NCI-H526 treated with DMSO at 0.1 percent for 48 hours (cell line): ENCODE measurements around the gene SLC25A20.

Experiments
- DNase-seq: peaks from one replicate; lab custom pipeline; 2025; lab: John Stamatoyannopoulos, UW

SLC25A20 gene

GRCh38 chr3:48897460-48898376 is 964 bp downstream of the SLC25A20 start:
- DNase-seq: no peak

DNA sequence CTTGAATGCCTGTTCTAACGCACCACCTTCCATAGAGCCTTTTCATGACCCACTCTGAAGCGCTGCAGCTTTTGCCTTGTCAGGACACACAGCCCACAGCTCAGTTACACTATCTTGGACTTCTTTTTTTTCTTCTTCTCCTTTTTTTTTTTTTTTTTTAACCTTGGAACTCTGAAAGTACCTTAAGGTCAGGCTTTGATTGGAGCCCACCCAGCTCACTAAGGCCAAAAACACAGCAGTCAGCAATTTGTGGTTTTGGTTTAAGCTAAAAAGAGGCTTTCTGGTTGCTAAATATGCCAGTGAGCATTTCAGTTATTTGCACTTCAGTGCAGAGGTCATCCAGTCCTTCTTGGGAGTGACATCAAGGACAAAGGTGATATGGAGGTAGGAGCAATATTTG is 1.7 kb downstream of the SLC25A20 start:
- no peak for DNase-seq

- no peak for DNase-seq
Observed at GRCh38 chr3:48894516-48894915, 4.2 kb downstream of the SLC25A20 start.

DNA sequence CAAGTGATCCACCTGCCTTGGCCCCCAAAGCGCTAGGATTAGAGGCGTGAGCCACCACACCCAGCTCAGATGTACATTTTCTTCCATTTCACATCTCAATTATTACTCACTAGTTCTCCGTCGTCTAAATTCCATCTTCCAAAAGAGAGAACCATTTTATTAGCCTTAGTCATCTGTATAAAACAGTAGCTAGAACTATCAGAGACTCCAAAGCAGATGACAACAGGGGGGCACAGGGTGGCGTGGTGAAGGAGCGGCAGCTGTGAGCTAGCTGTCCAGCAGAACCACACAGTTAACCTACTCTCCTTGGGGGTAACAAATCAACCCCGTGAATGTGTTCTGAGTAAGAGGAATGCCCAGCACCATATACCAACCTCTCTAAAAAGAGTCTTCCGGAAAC is 7.1 kb downstream of the SLC25A20 start:
- no peak for DNase-seq

- no peak for DNase-seq
Observed at GRCh38 chr3:48885753-48886152, 12.9 kb downstream of the SLC25A20 start.

GRCh38 chr3:48881652-48882114 is 17.0 kb downstream of the SLC25A20 start:
- DNase-seq: no peak

DNA sequence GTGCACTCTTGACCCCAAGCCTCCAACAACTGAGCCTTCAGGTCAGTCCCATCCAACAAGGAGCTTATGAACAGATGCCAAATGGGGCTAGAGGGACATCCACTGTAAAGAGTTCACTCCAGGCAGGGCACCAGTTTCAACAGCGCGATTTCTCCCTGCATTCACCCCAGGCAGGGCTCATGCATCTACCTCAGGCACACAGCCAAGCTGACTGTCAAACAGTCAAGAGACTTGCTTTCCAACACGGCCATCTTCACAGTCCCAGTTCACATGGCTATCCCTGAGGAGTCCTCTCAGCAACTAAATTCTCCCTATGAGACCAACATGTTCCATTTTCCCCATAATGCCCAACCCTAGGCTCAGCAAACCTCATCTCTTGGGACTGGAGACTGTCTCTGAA is 17.7 kb downstream of the SLC25A20 start:
- no peak for DNase-seq

GRCh38 chr3:48879994-48880377 is 18.7 kb downstream of the SLC25A20 start:
- DNase-seq: no peak

GRCh38 chr3:48879307-48879993 is 19.2 kb downstream of the SLC25A20 start:
- DNase-seq: no peak

- DNase-seq: no peak
Observed at GRCh38 chr3:48877671-48878070, 21.0 kb downstream of the SLC25A20 start.

- no peak for DNase-seq
Observed at GRCh38 chr3:48863122-48863521, 35.6 kb downstream of the SLC25A20 start.

GRCh38 chr3:48859206-48859605 is 39.5 kb downstream of the SLC25A20 start:
- no peak for DNase-seq

DNA sequence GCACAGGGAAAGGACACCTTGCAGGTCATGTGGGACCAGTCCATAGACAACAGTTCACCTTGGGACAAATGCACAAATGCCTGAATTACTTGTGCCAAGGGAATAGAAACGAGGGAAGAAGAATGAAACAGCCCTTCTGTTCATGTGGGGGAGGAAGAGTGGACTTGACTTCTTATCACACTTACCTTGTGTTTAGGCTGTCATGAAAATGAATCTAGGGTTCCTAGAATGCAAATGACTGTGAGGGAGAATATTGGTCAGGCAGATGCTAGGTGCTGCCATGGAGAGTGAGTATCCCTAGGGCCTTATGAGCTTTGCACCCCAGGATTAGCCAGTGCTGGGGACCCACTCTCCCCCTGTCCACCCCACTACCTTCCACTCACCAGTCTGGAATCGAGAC is 40.0 kb downstream of the SLC25A20 start:
- no peak for DNase-seq

DNA sequence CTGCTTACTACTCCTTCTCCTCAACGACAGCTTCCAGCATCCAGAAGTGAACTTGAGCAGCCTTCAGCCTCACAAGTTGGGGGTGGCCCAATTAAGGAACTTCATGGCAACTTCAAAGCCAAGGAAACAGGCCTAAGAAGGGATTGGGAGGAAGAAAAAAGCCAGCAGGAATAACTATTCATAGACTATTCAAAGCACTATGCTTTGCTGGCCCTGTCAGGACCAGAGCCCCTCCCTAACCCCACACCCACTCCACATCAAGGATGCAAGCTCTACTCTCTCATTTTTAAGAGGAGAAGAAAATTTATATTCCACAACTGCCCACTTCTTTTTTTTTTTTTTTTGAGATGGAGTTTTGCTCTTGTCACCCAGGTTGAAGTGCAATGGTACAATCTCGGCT is 41.0 kb downstream of the SLC25A20 start:
- no peak for DNase-seq

DNA sequence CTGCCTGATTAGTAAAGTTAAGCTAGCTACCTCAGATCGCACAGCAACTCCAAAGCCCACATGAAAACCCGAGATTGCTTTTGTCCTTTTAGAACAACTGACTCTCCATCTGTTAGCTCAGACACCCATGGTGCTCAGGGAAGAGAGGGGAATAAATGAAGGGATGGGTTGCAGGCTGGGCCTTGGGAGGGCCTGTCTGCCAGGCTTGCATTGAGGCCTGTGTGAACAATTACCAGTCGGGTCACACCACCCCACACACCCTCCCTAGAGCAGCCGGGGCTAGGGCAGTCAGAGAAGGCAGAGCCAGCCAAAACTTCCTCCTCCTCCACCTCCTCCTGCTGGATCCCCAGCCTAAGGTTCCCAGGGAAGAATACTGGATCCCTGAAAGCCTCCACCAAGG is 42.2 kb downstream of the SLC25A20 start:
- DNase-seq: no peak

DNA sequence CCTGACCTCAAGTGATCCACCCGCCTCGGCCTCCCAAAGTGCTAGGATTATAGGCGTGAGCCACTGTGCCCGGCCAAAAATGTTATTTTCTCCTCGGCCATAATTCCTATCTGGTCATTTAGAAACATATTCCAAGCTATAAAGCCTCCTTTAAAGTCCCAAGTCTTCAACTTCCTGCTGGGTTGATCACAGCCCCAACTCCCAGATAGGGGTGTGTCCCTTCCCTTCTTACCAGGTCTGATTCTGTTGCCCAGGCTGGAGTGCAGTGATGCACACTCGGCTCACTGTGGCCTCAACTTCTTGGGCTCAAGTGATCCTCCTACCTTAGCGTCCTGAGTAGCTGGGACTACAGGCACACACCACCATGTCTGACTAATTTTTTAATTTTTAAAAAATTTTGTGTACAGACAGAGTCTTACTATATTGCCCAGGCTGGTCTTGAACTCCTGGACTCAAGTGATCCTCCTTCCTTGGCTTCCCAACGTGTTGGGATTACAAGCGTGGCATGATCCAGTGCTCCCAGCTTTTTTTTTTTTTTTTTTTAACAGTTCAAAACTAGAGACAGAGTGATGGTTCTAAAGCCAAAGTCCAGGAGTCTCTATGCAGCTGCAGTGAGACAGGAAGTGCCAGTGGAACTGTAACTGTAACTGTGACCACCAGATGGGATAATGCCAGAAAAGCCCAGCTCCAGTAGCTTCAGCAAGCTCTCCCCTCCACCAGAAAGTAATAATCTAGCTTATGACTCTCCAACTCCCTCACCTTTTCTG is 42.8 kb downstream of the SLC25A20 start:
- no peak for DNase-seq

- DNase-seq: no peak
Observed at GRCh38 chr3:48852151-48852550, 46.5 kb downstream of the SLC25A20 start.

- no peak for DNase-seq
Observed at GRCh38 chr3:48851407-48851806, 47.3 kb downstream of the SLC25A20 start.

GRCh38 chr3:48848816-48849515 is 49.7 kb downstream of the SLC25A20 start:
- DNase-seq: no peak

DNA sequence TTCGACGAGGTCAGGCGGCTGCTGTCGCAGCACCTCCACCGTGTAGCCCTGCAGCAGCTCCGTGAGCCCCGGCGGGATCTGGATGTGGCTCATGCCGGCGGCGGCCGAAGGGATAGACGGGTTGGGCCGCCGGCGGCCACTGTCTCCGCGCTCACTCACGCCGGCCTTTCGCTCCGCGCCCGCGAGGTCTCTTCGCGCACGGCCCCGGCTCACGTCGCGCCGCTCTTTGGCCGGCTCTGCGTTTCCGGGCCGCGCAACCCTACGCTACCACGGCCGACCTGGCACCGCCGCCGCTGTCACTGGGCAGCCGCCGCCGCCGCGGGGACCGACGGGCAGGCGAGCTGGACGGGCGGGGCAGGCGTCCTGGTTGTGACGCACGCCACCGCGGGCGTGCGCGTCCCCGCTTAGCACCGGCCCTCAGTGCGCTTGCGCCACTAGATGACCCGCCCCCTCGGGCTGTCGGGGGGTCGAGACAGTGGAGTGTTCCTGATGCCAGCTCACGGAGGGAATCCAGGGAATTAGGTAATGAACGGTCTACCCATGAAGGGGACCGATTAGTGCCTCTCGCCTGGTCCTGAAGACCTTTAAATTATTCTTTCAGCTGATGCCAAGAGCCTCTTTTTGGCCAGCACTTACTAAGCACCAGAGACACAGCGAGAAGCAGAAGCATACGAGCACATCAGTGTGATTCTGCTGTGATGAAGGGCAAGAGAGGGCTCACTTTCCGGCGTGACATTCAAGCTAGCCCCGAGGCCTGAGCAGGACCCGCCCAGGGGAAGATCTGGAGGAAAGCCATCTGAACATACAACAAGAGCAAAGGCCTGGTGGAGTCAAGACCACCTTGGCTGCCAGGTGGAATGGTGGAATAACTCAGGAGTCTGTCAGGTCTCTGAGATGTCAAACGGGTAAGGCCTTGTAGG is 50.9 kb downstream of the SLC25A20 start, which contains the start of gene PRKAR2A:
Gene PRKAR2A, minus strand, starts transcription at position 371 of the 920 bp plus-strand sequence. Its CDS starts 278 bp downstream, at position 93.
- peak; percentile 69 for DNase-seq
